ENCODE data around the gene LIN9. TPM values are rescaled to one million over a fixed set of nuclear protein-coding genes. Genes with fewer than 3 reads are reported as not detected.

Gene LIN9
- total and polyA plus RNA-seq, 2 of the 8 experiments (the other 6 are each of a cell fraction or from before 2014, with no cell fraction given) = 5.6 to 12.6 TPM

- TF ChIP-seq POU5F1 (IDR thresholded peaks at IDR 0.05; ENCODE audit: low read depth, low read length) (no peak), BACH1 (IDR thresholded peaks at IDR 0.05; ENCODE audit: low read length) (no peak), MAFK (IDR thresholded peaks at IDR 0.05; ENCODE audit: low read depth, low read length) (no peak), JUN (IDR thresholded peaks at IDR 0.05; ENCODE audit: low read depth, low read length) (no peak), TBP (IDR thresholded peaks at IDR 0.05; ENCODE audit: low read depth, low read length) (no peak), GTF2F1 (IDR thresholded peaks at IDR 0.05; ENCODE audit: borderline replicate concordance, low read depth, low read length) (no peak)
- TF ChIP-seq, protein P1, sequence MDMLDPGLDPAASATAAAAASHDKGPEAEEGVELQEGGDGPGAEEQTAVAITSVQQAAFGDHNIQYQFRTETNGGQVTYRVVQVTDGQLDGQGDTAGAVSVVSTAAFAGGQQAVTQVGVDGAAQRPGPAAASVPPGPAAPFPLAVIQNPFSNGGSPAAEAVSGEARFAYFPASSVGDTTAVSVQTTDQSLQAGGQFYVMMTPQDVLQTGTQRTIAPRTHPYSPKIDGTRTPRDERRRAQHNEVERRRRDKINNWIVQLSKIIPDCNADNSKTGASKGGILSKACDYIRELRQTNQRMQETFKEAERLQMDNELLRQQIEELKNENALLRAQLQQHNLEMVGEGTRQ (IDR thresholded peaks at IDR 0.05; ENCODE audit: low read length) = no peak
These were observed 44.9 kb upstream of the LIN9 start (continued) for GRCh38 chr1:226353698-226354525.

All from H1 (cell line).